CD14-positive monocyte (primary cell): ENCODE measurements around the gene HOXD1. TPM values are rescaled to one million over a fixed set of nuclear protein-coding genes. Genes with fewer than 3 reads are reported as not detected.
A peak's percentile ranks its signal among the peaks of the same experiment; 100 is the strongest.

Experiments used
- DNase-seq, 3 donors: peaks; one replicate each; pipeline ENCODE4 v3.0.0-alpha.2; 2011 to 2022
- H2AFZ ChIP-seq: 2 replicates; pipeline ENCODE4 v1.6.0; 2012; ENCODE audit warnings: mild to moderate bottlenecking, low read depth, low read length, inconsistent platforms; ENCODE audit not compliant: insufficient read depth, poor library complexity, severe bottlenecking
- H3K27ac ChIP-seq, 2 donors: 1 replicate in 1 of 2; 2 replicates in 1 of 2; pipeline ENCODE4 v1.5.1; 2012 to 2013; ENCODE audit warnings: low read length in 2 of 2, control low read depth in 1 of 2, inconsistent platforms in 1 of 2, low read depth in 1 of 2, mild to moderate bottlenecking in 1 of 2
- H3K27me3 ChIP-seq, 2 donors: one replicate each; pipeline versions ENCODE4 v1.6.0 to v1.6.1; 2011 to 2013; ENCODE audit warnings: low read length in 2 of 2; ENCODE audit not compliant: control insufficient read depth in 2 of 2, insufficient read depth in 2 of 2
- H3K36me3 ChIP-seq, 2 donors: replicated peaks in 1 of 2; 1 replicate in 1 of 2; 2 replicates in 1 of 2; pipeline versions ENCODE4 v1.5.1 to v1.6.1; 2012 to 2013; ENCODE audit warnings: low read length in 2 of 2, control low read depth in 1 of 2, inconsistent platforms in 1 of 2, mild to moderate bottlenecking in 1 of 2; ENCODE audit not compliant: insufficient read depth in 2 of 2, control insufficient read depth in 1 of 2
- H3K4me1 ChIP-seq, 2 donors: 1 replicate in 1 of 2; 2 replicates in 1 of 2; pipeline versions ENCODE4 v1.5.1 to v1.6.1; 2012 to 2013; ENCODE audit warnings: low read length in 2 of 2, control low read depth in 1 of 2, inconsistent platforms in 1 of 2, mild to moderate bottlenecking in 1 of 2, moderate library complexity in 1 of 2; ENCODE audit not compliant: insufficient read depth in 2 of 2, control insufficient read depth in 1 of 2
- H3K4me2 ChIP-seq: replicated peaks from 2 replicates; pipeline ENCODE3; 2012; ENCODE audit warnings: low read length, moderate library complexity, mild to moderate bottlenecking; ENCODE audit not compliant: poor library complexity, severe bottlenecking; ENCODE audit errors: extremely low read depth
- H3K4me3 ChIP-seq, 3 experiments: fragments of 200-600 bp in 1 of 3; sonication (generic) in 1 of 3; replicated peaks in 1 of 3; 1 replicate in 2 of 3; 2 replicates in 1 of 3; pipeline ENCODE4 v1.5.1; 2011 to 2013; ENCODE audit warnings: low read length in 3 of 3, mild to moderate bottlenecking in 3 of 3, control low read depth in 2 of 3, low read depth in 2 of 3, inconsistent platforms in 1 of 3, moderate library complexity in 1 of 3
- H3K79me2 ChIP-seq: 2 replicates; pipeline ENCODE4 v1.6.0; 2012; ENCODE audit warnings: mild to moderate bottlenecking, control low read depth, inconsistent platforms, low read length, moderate library complexity; ENCODE audit not compliant: insufficient read depth
- H3K9ac ChIP-seq: 2 replicates; pipeline ENCODE4 v1.6.0; 2017; ENCODE audit warnings: low read length, mild to moderate bottlenecking; ENCODE audit not compliant: insufficient read depth, poor library complexity, severe bottlenecking
- H3K9me3 ChIP-seq, 2 donors: replicated peaks in 1 of 2; 1 replicate in 1 of 2; 2 replicates in 1 of 2; pipeline versions ENCODE4 v1.5.1 to v1.6.1; 2012 to 2013; ENCODE audit warnings: low read length in 2 of 2, control low read depth in 1 of 2; ENCODE audit not compliant: control insufficient read depth in 1 of 2, insufficient read depth in 1 of 2
- H4K20me1 ChIP-seq: 2 replicates; pipeline ENCODE4 v1.6.0; 2012; ENCODE audit warnings: mild to moderate bottlenecking, low read length, control low read depth, moderate library complexity; ENCODE audit not compliant: insufficient read depth
- H3K27ac Mint-ChIP-seq, 7 donors: one replicate each; pipeline ENCODE4 v1.8.0; 2020; ENCODE audit warnings: mild to moderate bottlenecking in 7 of 7, mixed read lengths in 7 of 7, moderate library complexity in 6 of 7, inconsistent platforms in 2 of 7
- H3K27me3 Mint-ChIP-seq, 3 donors: one replicate each; pipeline ENCODE4 v1.8.0; 2021 to 2022; ENCODE audit warnings: low read depth in 3 of 3, mild to moderate bottlenecking in 3 of 3, mixed read lengths in 3 of 3, moderate library complexity in 3 of 3, inconsistent platforms in 1 of 3
- H3K36me3 Mint-ChIP-seq, 2 donors: one replicate each; pipeline ENCODE4 v1.8.0; 2020; ENCODE audit warnings: mixed read lengths in 2 of 2, inconsistent platforms in 1 of 2, mild to moderate bottlenecking in 1 of 2
- H3K4me1 Mint-ChIP-seq: one replicate; pipeline ENCODE4 v1.8.0; 2020; ENCODE audit warnings: mild to moderate bottlenecking, mixed read lengths
- H3K4me3 Mint-ChIP-seq, 2 donors: one replicate each; pipeline ENCODE4 v1.8.0; 2020; ENCODE audit warnings: mild to moderate bottlenecking in 2 of 2, mixed read lengths in 2 of 2, moderate library complexity in 1 of 2
- H3K9me3 Mint-ChIP-seq, 7 donors: one replicate each; pipeline ENCODE4 v1.8.0; 2020 to 2022; ENCODE audit warnings: mixed read lengths in 7 of 7, mild to moderate bottlenecking in 6 of 7, moderate library complexity in 6 of 7, inconsistent platforms in 2 of 7
- WGBS: methylation state at CpG from one replicate; pipeline ENCODE4 v1.1.5; 2013; ENCODE audit warnings: missing lambda C conversion rate; ENCODE audit not compliant: insufficient coverage; 5-methylcytosine and 5-hydroxymethylcytosine counted together
- intact Hi-C, 2 donors: fragments of 100-400 bp; cut with micrococcal nuclease; formaldehyde crosslinking; loops; one replicate each; pipeline versions ENCODE4 v1.15.0 to v1.15.1; 2023
- polyA plus RNA-seq, 3 donors: library from polyadenylated mRNA; depleted of rRNA in 1 of 3; unstranded in 2 of 3; stranded (reverse) in 1 of 3; fragments of 300-500 nt in 2 of 3; fragments of >200 nt in 1 of 3; fragmentation: Illumina TruSeq in 2 of 3; gene quantifications; 1 replicate in 2 of 3; 2 replicates in 1 of 3; pipeline ENCODE4 v1.2.3, GENCODE V29; 2012 to 2021
- TF ChIP-seq, protein P1 (sequence below): fragments of 200-600 bp; IDR thresholded peaks from one replicate; pipeline ENCODE4 v1.8.0; 2022; ENCODE audit warnings: antibody characterized with exemption, mild to moderate bottlenecking

HOXD1 gene
- polyA plus RNA-seq, 3 donors: not detected

DNA sequence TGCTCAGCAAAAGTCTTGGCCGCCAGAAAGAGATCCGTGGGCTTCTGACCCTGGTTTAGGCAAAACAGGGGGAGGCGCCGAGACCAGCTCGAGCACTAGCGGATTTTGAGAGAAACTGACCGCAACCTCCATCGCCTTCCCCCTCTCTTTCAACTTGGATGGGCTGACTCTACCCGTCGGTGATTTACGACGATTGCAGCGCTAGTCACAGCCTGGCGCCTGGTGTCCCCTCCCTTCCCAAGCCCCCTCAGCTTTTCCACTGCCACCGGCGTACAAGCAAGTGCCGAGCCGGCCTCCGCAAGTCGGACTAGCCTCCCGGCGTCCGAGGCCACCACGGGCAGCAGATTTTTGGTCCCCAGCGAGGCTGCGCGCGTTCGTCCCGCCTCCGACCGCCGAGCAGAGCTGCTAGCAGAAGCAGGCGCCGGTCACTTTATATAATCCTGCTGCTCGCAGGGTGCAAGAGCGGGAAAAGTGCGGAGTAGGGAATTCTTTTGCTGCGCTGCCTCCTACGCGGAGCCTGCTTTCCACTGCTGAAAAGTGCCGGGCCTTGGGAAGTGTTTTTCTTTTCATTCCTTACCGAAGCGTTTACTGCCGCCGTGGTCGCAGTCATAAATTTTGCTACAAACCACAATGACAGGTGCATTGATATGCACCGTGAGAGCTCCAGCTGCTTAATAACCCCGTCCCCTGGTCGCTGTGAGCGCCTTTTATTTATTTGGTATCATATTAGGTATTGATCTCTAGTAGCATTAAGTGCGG lies 23.7 kb upstream of the HOXD1 start:
- H3K36me3 ChIP-seq: no peaks in the 10 kb centered on the region
- no peak overlapping the region for H3K27ac ChIP-seq
- H3K4me2 ChIP-seq: no peak overlapping the region
- H3K27me3 Mint-ChIP-seq: peaks cover 94 to 100% (median 100%) of the 10 kb centered on the region in 3 donors
- H3K4me1 ChIP-seq: no peaks in the 10 kb centered on the region
- peaks cover 0 to 8% of the 10 kb centered on the region in 2 donors for H3K36me3 Mint-ChIP-seq
- no peak for DNase-seq
- WGBS: 3% methylated on average over 49 of the region's 52 CpGs
- peaks cover under 1% of the 10 kb centered on the region for H3K4me1 Mint-ChIP-seq
- H3K79me2 ChIP-seq: no peaks in the 10 kb centered on the region
- TF ChIP-seq, protein P1, sequence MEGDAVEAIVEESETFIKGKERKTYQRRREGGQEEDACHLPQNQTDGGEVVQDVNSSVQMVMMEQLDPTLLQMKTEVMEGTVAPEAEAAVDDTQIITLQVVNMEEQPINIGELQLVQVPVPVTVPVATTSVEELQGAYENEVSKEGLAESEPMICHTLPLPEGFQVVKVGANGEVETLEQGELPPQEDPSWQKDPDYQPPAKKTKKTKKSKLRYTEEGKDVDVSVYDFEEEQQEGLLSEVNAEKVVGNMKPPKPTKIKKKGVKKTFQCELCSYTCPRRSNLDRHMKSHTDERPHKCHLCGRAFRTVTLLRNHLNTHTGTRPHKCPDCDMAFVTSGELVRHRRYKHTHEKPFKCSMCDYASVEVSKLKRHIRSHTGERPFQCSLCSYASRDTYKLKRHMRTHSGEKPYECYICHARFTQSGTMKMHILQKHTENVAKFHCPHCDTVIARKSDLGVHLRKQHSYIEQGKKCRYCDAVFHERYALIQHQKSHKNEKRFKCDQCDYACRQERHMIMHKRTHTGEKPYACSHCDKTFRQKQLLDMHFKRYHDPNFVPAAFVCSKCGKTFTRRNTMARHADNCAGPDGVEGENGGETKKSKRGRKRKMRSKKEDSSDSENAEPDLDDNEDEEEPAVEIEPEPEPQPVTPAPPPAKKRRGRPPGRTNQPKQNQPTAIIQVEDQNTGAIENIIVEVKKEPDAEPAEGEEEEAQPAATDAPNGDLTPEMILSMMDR: no peak
- H3K4me3 Mint-ChIP-seq: peak overlapping the region in 1 of 2 donors; percentile 54
- no peaks in the 10 kb centered on the region for H4K20me1 ChIP-seq
- H3K4me3 ChIP-seq: no peak overlapping the region
- no peak overlapping the region for H3K27ac Mint-ChIP-seq
- H3K9ac ChIP-seq: no peak overlapping the region
- peaks cover 0 to 51% (median 28%) of the 10 kb centered on the region in 7 donors for H3K9me3 Mint-ChIP-seq
- H3K27me3 ChIP-seq: peaks cover 82 to 100% of the 10 kb centered on the region in 2 donors
- H3K9me3 ChIP-seq: peaks cover 4 to 45% of the 10 kb centered on the region in 2 donors
- no peak overlapping the region for H2AFZ ChIP-seq
- intact Hi-C loops: no loop called here

GRCh38 chr2:176165370-176166050 lies 23.0 kb upstream of the HOXD1 start:
- Mint-ChIP-seq H3K4me3 (peak overlapping the region in 1 of 2 donors; percentile 69), H3K27me3 (peaks cover 93 to 100% (median 100%) of the 10 kb centered on the region in 3 donors), H3K36me3 (peaks cover 0 to 8% of the 10 kb centered on the region in 2 donors), H3K9me3 (peaks cover 0 to 50% (median 28%) of the 10 kb centered on the region in 7 donors), H3K27ac (no peak overlapping the region), H3K4me1 (no peaks in the 10 kb centered on the region)
- no peaks in the 10 kb centered on the region for H3K79me2 ChIP-seq
- intact Hi-C loops: no loop called here
- no peaks in the 10 kb centered on the region for H3K36me3 ChIP-seq
- no peak for DNase-seq
- no peak overlapping the region for H2AFZ ChIP-seq
- no peaks in the 10 kb centered on the region for H4K20me1 ChIP-seq
- H3K27me3 ChIP-seq: peaks cover 80 to 100% of the 10 kb centered on the region in 2 donors
- TF ChIP-seq, protein P1: no peak
- H3K27ac ChIP-seq: no peak overlapping the region
- H3K4me1 ChIP-seq: no peaks in the 10 kb centered on the region
- H3K4me2 ChIP-seq: no peak overlapping the region
- no peak overlapping the region for H3K9ac ChIP-seq
- no peak overlapping the region for H3K4me3 ChIP-seq
- WGBS: 2% methylated on average over 19 of the region's 26 CpGs
- peaks cover 4 to 45% of the 10 kb centered on the region in 2 donors for H3K9me3 ChIP-seq
